Keratinocyte (primary cell): ENCODE data around the gene FOXA2. TPM values are rescaled to one million over a fixed set of nuclear protein-coding genes. Genes with fewer than 3 reads are reported as not detected.

Experiments
- DNase-seq: peaks from one replicate; pipeline ENCODE4 v3.0.0-alpha.2; 2011; ENCODE audit warnings: low read depth, missing footprints, low spot score
- FAIRE-seq: peaks from 2 replicates; lab custom pipeline; 2011; peaks lifted over from hg19 to GRCh38; lab: Jason Lieb, UNC
- H2AFZ ChIP-seq: 2 replicates; pipeline ENCODE4 v1.6.0; 2012; ENCODE audit warnings: low read length, control low read depth, inconsistent platforms; ENCODE audit not compliant: control insufficient read depth
- H3K27ac ChIP-seq: 2 replicates; pipeline ENCODE4 v1.5.1; 2011; ENCODE audit warnings: low read length; ENCODE audit not compliant: control insufficient read depth, insufficient read depth
- H3K27me3 ChIP-seq: 3 replicates; pipeline ENCODE4 v1.6.0; 2011; ENCODE audit warnings: low read length; ENCODE audit not compliant: control insufficient read depth, insufficient read depth; ENCODE audit errors: extremely low read depth
- H3K36me3 ChIP-seq, 2 experiments: 2 replicates in 1 of 2; 3 replicates in 1 of 2; pipeline ENCODE4 v1.5.1; 2011; ENCODE audit warnings: low read length in 2 of 2, mild to moderate bottlenecking in 1 of 2; ENCODE audit not compliant: control insufficient read depth in 2 of 2, insufficient read depth in 2 of 2; ENCODE audit errors: extremely low read depth in 1 of 2
- H3K4me1 ChIP-seq: 3 replicates; pipeline ENCODE4 v1.5.1; 2011; ENCODE audit warnings: low read length; ENCODE audit not compliant: control insufficient read depth, insufficient read depth; ENCODE audit errors: extremely low read depth
- H3K4me2 ChIP-seq: 3 replicates; pipeline ENCODE4 v1.6.0; 2011; ENCODE audit warnings: low read depth, low read length; ENCODE audit not compliant: control insufficient read depth, insufficient read depth; ENCODE audit errors: extremely low read depth
- H3K4me3 ChIP-seq, 3 experiments: fragments of 200-600 bp in 1 of 3; sonication (generic) in 1 of 3; 2 replicates in 2 of 3; 3 replicates in 1 of 3; pipeline ENCODE4 v1.5.1; 2011 to 2016; ENCODE audit warnings: low read length in 3 of 3, mild to moderate bottlenecking in 3 of 3, control low read depth in 2 of 3, inconsistent platforms in 1 of 3, low read depth in 1 of 3, mixed read lengths in 1 of 3, mixed run types in 1 of 3, moderate library complexity in 1 of 3; ENCODE audit not compliant: control insufficient read depth in 2 of 3, insufficient read depth in 2 of 3; ENCODE audit errors: extremely low read depth in 1 of 3
- H3K79me2 ChIP-seq: 2 replicates; pipeline ENCODE4 v1.6.0; 2012; ENCODE audit warnings: low read length; ENCODE audit not compliant: control insufficient read depth, insufficient read depth
- H3K9ac ChIP-seq: 3 replicates; pipeline ENCODE4 v1.6.0; 2011; ENCODE audit warnings: low read length; ENCODE audit not compliant: control insufficient read depth, insufficient read depth; ENCODE audit errors: extremely low read depth
- H3K9me1 ChIP-seq: 3 replicates; pipeline ENCODE4 v1.6.0; 2011; ENCODE audit warnings: low read length; ENCODE audit not compliant: control insufficient read depth, insufficient read depth; ENCODE audit errors: extremely low read depth
- H3K9me3 ChIP-seq: 2 replicates; pipeline ENCODE4 v1.5.1; 2012; ENCODE audit warnings: low read depth, low read length; ENCODE audit not compliant: control insufficient read depth
- H4K20me1 ChIP-seq: 3 replicates; pipeline ENCODE4 v1.6.0; 2011; ENCODE audit warnings: low read length; ENCODE audit not compliant: control insufficient read depth, insufficient read depth; ENCODE audit errors: extremely low read depth
- EZH2 ChIP-seq: IDR thresholded peaks from one replicate; pipeline ENCODE4 v1.6.1; 2012; ENCODE audit warnings: inconsistent platforms, mild to moderate bottlenecking, low read length, moderate library complexity
- dilution Hi-C: fragments of 300-500 bp; cut with MboI; formaldehyde crosslinking; loops from one replicate; pipeline ENCODE4 v1.7.0; 2020; ENCODE audit warnings: low sequenced_read_pairs; ENCODE audit not compliant: extremely low pct_ligation_motif_present
- polyA plus RNA-seq, 5 experiments: library from polyadenylated mRNA; depleted of rRNA in 3 of 5; stranded (reverse) in 3 of 5; stranded (forward) in 1 of 5; unstranded in 1 of 5; fragments of >200 nt; gene quantifications; 1 replicate in 1 of 5; 2 replicates in 3 of 5; 3 replicates in 1 of 5; pipeline versions ENCODE4 v1.2.1 to v1.2.3, GENCODE V29; 2011 to 2012; ENCODE audit warnings: missing spikeins in 2 of 5, low read depth in 1 of 5, low replicate concordance in 1 of 5
- TF ChIP-seq, protein P1 (sequence below), 3 experiments: IDR thresholded peaks in 1 of 3; conservative IDR thresholded peaks in 1 of 3; optimal IDR thresholded peaks in 1 of 3; 2 replicates in 2 of 3; 3 replicates in 1 of 3; pipeline versions ENCODE3 to v1.5.1; 2011; ENCODE audit warnings: low read length in 3 of 3, mild to moderate bottlenecking in 3 of 3, moderate library complexity in 2 of 3, control low read depth in 1 of 3, inconsistent platforms in 1 of 3; ENCODE audit not compliant: insufficient read depth in 2 of 3; ENCODE audit errors: extremely low read depth in 1 of 3

The FOXA2 gene
- polyA plus RNA-seq, 1 donor (not counting 4 experiments of a cell fraction or from before 2014, with no cell fraction given), result 0.16 TPM

- no peak overlapping the region for H3K9ac ChIP-seq
- no peak overlapping the region for H3K27ac ChIP-seq
- no peaks in the 10 kb centered on the region for H3K9me3 ChIP-seq
- no peaks in the 10 kb centered on the region for H3K4me1 ChIP-seq
- DNase-seq (no peak), FAIRE-seq (no peak)
- no peak overlapping the region for H3K4me3 ChIP-seq
- H4K20me1 ChIP-seq, result no peaks in the 10 kb centered on the region
- no peaks in the 10 kb centered on the region for H3K9me1 ChIP-seq
- TF ChIP-seq, protein P1, sequence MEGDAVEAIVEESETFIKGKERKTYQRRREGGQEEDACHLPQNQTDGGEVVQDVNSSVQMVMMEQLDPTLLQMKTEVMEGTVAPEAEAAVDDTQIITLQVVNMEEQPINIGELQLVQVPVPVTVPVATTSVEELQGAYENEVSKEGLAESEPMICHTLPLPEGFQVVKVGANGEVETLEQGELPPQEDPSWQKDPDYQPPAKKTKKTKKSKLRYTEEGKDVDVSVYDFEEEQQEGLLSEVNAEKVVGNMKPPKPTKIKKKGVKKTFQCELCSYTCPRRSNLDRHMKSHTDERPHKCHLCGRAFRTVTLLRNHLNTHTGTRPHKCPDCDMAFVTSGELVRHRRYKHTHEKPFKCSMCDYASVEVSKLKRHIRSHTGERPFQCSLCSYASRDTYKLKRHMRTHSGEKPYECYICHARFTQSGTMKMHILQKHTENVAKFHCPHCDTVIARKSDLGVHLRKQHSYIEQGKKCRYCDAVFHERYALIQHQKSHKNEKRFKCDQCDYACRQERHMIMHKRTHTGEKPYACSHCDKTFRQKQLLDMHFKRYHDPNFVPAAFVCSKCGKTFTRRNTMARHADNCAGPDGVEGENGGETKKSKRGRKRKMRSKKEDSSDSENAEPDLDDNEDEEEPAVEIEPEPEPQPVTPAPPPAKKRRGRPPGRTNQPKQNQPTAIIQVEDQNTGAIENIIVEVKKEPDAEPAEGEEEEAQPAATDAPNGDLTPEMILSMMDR (optimal IDR thresholded peaks at IDR 0.05 in 1 of 3, IDR thresholded peaks at IDR 0.05 in 1 of 3, conservative IDR thresholded peaks at IDR 0.05 in 1 of 3; ENCODE audit: extremely low read depth in 1 of 3, insufficient read depth in 2 of 3, low read length in 3 of 3), result peak; percentile 42 to 82 (median 68)
- TF ChIP-seq EZH2, result no peak
- peaks cover 83% of the 10 kb centered on the region for H3K27me3 ChIP-seq
- dilution Hi-C loops, result no loop called here
- peak overlapping the region; percentile 23 for H3K4me2 ChIP-seq
- no peaks in the 10 kb centered on the region for H3K79me2 ChIP-seq
- H2AFZ ChIP-seq, result no peak overlapping the region
- no peaks in the 10 kb centered on the region for H3K36me3 ChIP-seq
Measured at GRCh38 chr20:22586645-22587310, 2.4 kb upstream of the FOXA2 start.

GRCh38 chr20:22585786-22586493, 1.6 kb upstream of the FOXA2 start:
- TF ChIP-seq EZH2, result peak; percentile 83
- TF ChIP-seq, protein P1 (optimal IDR thresholded peaks at IDR 0.05 in 1 of 3, IDR thresholded peaks at IDR 0.05 in 1 of 3, conservative IDR thresholded peaks at IDR 0.05 in 1 of 3; ENCODE audit: extremely low read depth in 1 of 3, insufficient read depth in 2 of 3, low read length in 3 of 3), result no peak
- Histone ChIP-seq H3K9me3 (no peaks in the 10 kb centered on the region), H3K27me3 (peaks cover 85% of the 10 kb centered on the region), H3K9ac (no peak overlapping the region), H2AFZ (no peak overlapping the region), H3K4me2 (peak overlapping the region; percentile 23), H3K4me3 (no peak overlapping the region), H4K20me1 (no peaks in the 10 kb centered on the region), H3K79me2 (no peaks in the 10 kb centered on the region), H3K36me3 (no peaks in the 10 kb centered on the region), H3K9me1 (no peaks in the 10 kb centered on the region), H3K4me1 (no peaks in the 10 kb centered on the region), H3K27ac (no peak overlapping the region)
- DNase-seq, result no peak
- no peak for FAIRE-seq
- dilution Hi-C loops, result no loop called here
